Stimulated activated memory B cell treated with anti-CD40 and anti-IgM and Interleukin-4, amounts not matched to agents 10 μg/mL and 1 μg/mL and 100 μg/mL, for 72 hours (primary cell): ENCODE measurements around the gene FOXO1.

Source experiments
- ATAC-seq: fragments of 150-1000 bp; cut with Tn5 transposase; 2 replicates; pipeline ENCODE4 v1.10.0; 2021
- H3K27ac Mint-ChIP-seq: one replicate; pipeline ENCODE4 v1.8.0; 2022; ENCODE audit warnings: mild to moderate bottlenecking, mixed read lengths
- H3K27me3 Mint-ChIP-seq: one replicate; pipeline ENCODE4 v1.8.0; 2022; ENCODE audit warnings: mixed read lengths
- H3K36me3 Mint-ChIP-seq: one replicate; pipeline ENCODE4 v1.8.0; 2022; ENCODE audit warnings: mixed read lengths
- H3K4me1 Mint-ChIP-seq: one replicate; pipeline ENCODE4 v1.8.0; 2022; ENCODE audit warnings: mixed read lengths
- H3K4me3 Mint-ChIP-seq: one replicate; pipeline ENCODE4 v1.8.0; 2022; ENCODE audit warnings: mild to moderate bottlenecking, moderate library complexity, mixed read lengths
- H3K9me3 Mint-ChIP-seq: one replicate; pipeline ENCODE4 v1.8.0; 2022; ENCODE audit warnings: mixed read lengths

The FOXO1 gene

DNA sequence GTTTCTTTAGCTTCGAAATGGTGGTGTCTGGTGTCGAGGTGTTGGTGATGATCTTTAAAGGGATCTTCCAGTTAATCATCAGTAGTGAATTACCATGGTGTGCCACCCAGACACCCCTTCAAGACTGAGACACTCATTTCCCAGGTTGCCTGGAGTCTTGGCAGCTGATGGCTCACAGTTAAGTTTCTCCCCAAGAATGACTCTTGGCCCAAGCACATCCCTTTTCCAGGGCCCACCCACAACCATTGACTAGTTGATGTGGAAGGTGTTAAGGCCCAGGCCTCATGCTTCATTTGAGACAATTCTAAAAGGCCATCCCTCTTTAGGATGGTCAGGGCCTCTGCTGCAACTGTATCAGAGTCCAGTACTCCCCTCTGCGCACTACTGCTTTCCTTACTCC, 145.5 kb downstream of the FOXO1 start:
- peaks cover 40% of the 10 kb centered on the region for H3K4me1 Mint-ChIP-seq
- H3K27ac Mint-ChIP-seq, result no peak overlapping the region
- no peak for ATAC-seq
- no peaks in the 10 kb centered on the region for H3K36me3 Mint-ChIP-seq
- H3K4me3 Mint-ChIP-seq, result no peak overlapping the region
- no peaks in the 10 kb centered on the region for H3K9me3 Mint-ChIP-seq
- no peaks in the 10 kb centered on the region for H3K27me3 Mint-ChIP-seq

DNA sequence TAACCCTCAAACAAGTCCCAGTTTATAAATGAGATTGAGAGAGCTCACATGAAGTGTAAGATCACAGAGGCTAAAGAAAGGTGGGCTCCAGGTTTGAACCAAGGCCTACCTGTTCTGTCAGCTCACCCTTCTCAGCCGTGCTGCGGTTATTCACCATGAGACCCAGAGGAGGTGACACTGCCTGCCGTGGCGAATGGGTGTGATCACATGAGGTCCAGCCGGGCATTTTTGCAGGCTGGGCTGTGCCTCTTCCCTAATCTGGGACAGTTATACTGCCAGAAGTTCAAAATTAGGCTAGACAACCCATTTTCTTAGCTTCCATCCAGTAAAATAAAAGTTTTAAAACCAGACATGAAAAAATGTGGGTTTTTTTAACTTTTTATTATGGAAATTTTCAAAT, 146.8 kb downstream of the FOXO1 start:
- no peak overlapping the region for H3K4me3 Mint-ChIP-seq
- H3K9me3 Mint-ChIP-seq, result no peaks in the 10 kb centered on the region
- H3K36me3 Mint-ChIP-seq, result no peaks in the 10 kb centered on the region
- H3K27ac Mint-ChIP-seq, result no peak overlapping the region
- no peak for ATAC-seq
- H3K4me1 Mint-ChIP-seq, result peaks cover 29% of the 10 kb centered on the region
- H3K27me3 Mint-ChIP-seq, result no peaks in the 10 kb centered on the region

DNA sequence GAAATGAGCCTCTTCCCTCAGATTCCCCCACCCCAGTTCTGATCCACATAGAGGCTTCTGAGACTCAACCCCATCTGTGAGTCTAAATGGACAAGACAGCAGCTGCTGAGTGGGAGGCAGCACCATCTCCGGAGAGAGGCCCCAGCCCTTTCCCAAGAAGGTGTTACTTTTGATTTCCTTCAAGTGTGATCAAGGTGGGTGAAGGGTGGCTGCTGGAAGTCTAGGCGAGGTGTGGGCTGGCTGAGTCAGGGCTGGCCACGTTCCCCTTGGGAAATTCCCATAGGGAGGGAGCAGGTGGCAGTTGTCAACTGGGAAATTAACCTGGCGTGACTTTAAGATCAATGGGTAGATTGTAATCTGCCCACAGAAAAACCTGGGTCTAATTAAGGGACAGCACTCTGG, 148.0 kb downstream of the FOXO1 start:
- Mint-ChIP-seq H3K27ac (peak overlapping the region; percentile 57), H3K4me3 (no peak overlapping the region), H3K36me3 (no peaks in the 10 kb centered on the region), H3K4me1 (peaks cover 28% of the 10 kb centered on the region), H3K9me3 (no peaks in the 10 kb centered on the region), H3K27me3 (no peaks in the 10 kb centered on the region)
- no peak for ATAC-seq

DNA sequence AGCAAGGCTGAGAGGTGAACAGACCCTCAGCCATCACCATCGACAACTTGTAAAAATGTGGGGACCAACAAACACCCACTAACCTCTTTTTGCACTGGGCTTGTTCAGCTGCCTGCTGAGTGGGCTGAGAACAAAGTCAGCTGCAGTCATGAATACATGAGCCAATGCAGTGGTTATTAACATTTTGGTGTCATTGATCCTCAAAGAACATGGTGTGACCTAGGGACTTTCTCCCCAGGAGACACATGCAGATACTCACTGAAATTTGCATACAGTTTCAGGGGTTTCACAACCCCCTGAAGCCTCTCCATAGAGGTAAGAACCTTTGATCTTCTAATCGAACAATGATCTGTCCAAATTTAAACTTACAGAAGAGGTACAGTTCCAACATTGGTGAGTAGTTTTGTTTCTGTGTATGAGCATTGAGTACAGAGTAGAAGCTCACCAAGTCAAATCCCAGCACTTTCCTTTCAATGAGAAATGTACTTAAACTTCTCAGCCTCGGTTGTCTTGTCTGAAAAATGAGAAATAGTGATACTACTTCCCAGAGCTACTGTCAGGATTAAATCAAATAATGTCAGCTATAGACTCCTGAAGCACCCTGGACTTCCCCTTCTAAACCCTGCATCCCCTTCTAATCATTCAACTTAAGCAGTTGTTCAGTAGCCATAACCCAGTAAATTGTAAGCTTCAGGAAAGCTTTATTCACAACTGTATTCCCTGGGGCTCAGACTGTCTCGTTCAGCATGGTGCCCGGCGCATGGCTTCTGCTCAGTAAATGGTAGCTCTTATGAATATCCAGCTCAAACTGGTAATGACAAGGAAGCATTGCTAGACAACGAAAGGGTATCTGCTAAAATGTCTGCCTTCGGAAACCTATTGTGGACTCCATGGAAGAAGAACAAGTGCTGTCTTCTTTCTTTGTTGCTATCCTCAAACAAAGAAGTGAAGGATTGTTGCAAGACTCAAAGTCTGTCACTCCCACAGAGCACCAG, 148.7 kb downstream of the FOXO1 start:
- ATAC-seq, result peak; percentile 82
- Mint-ChIP-seq H3K27me3 (no peaks in the 10 kb centered on the region), H3K4me3 (no peak overlapping the region), H3K9me3 (no peaks in the 10 kb centered on the region), H3K4me1 (peaks cover 35% of the 10 kb centered on the region), H3K27ac (peak overlapping the region; percentile 57), H3K36me3 (no peaks in the 10 kb centered on the region)

DNA sequence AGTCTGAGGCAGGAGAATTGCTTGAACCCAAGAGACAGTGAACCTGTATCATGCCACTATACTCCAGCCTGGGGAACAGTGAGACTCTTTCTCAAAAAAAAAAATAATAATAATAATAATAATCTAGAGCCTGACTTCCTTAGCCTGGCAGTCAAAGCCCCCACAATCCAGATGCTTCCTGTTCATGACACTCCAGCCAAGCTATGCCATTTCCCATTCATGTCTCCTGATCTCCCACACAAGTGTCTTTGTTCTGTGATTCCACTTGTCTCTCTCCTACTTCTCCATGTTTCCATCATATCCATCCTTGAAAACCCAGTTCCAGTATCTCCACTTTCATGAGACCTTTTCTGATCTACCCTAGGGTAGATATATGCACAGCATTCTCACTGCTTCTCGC, 150.7 kb downstream of the FOXO1 start:
- no peaks in the 10 kb centered on the region for H3K9me3 Mint-ChIP-seq
- no peak overlapping the region for H3K4me3 Mint-ChIP-seq
- no peaks in the 10 kb centered on the region for H3K27me3 Mint-ChIP-seq
- H3K4me1 Mint-ChIP-seq, result peaks cover 33% of the 10 kb centered on the region
- no peak overlapping the region for H3K27ac Mint-ChIP-seq
- no peak for ATAC-seq
- peaks cover 3% of the 10 kb centered on the region for H3K36me3 Mint-ChIP-seq

DNA sequence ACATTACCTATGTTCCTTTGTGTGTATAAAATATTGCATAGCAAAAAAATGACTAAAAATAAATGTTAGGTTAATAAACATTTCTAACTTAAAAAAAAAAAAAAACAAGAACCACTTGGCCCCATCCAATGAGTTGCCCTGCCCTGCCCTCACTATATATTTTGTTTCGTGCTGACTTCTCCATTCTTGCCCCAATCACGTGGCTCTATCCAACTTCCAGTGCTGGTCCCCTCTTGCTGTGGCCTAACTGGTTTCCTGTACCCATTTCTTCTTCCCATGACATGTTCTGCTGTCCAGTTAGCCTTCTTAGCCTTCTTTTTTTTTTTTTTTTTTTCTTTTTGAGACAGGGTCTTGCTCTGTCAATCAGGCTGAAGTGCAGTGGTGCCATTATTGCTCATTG, 151.6 kb downstream of the FOXO1 start:
- Mint-ChIP-seq H3K36me3 (peaks cover 5% of the 10 kb centered on the region), H3K9me3 (no peaks in the 10 kb centered on the region), H3K27ac (no peak overlapping the region), H3K4me1 (peaks cover 33% of the 10 kb centered on the region), H3K4me3 (no peak overlapping the region), H3K27me3 (no peaks in the 10 kb centered on the region)
- no peak for ATAC-seq

DNA sequence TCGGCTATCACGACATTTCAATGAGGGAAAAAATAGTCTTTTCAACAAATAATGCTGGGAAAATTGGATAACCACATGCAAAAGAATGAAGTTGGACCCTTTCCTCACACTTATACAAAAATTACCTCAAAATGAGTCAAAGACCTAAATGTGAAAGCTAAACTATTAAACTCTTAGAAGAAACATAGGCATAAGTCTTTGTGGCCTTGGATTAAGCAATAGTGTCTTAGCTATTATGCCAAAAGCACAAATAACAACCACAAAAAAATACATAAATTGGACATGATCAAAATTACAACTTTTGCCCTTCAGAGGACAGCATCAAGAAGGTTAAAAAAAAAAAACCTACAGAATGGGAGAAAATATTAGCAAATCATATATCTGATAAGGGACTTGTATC, 156.6 kb downstream of the FOXO1 start:
- Mint-ChIP-seq H3K4me3 (no peak overlapping the region), H3K9me3 (no peaks in the 10 kb centered on the region), H3K27ac (no peak overlapping the region), H3K4me1 (peaks cover 11% of the 10 kb centered on the region), H3K27me3 (no peaks in the 10 kb centered on the region), H3K36me3 (peaks cover 5% of the 10 kb centered on the region)
- ATAC-seq, result no peak

DNA sequence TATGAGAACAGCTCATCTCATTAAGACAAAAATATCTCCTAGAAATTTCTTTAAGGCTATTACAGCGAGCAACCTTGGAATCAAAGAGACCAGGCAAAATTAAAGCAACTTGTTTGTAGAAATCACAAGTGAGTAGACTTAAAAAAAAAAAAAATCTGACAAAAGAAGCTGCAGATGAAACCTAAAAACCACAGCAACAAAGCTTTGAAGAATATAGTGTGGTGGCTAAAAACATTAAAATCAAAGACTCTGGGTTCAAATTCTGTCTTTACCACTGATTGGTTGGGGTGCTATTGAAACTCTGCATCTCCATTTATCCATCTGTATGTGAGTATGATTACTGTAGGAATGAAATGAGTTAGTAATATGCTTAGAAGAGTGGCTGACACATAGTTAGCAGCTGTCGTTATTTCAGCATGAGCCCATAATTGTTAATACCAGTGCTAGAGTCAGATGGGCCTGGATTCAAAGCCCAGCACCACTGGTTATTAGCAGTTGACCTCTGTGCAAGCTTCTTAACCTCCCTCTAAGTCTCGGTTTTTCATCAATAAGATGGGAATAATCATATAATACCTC, 157.6 kb downstream of the FOXO1 start:
- H3K9me3 Mint-ChIP-seq, result no peaks in the 10 kb centered on the region
- H3K27ac Mint-ChIP-seq, result no peak overlapping the region
- no peak overlapping the region for H3K4me3 Mint-ChIP-seq
- no peak for ATAC-seq
- H3K27me3 Mint-ChIP-seq, result no peaks in the 10 kb centered on the region
- H3K4me1 Mint-ChIP-seq, result peaks cover 11% of the 10 kb centered on the region
- H3K36me3 Mint-ChIP-seq, result peaks cover 5% of the 10 kb centered on the region

DNA sequence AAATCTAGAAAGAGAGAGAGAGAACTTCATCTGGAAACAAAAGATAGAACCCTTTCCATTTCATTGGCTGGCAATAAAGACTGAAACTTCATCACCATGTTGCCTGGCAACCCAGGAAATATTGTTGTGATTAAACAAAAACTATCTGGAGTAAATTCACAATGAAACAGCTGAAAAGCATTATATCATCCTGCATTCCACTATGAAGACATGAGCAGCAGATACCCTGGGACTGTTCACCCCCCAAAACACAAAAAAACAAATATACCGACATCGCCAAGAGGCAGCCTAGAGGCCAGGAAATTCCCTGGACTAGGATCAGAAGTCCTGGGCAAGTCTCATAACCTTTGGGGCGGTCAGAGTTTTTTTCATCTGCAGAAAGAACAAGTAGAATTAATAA, 158.3 kb downstream of the FOXO1 start:
- Mint-ChIP-seq H3K9me3 (no peaks in the 10 kb centered on the region), H3K27ac (no peak overlapping the region), H3K4me3 (no peak overlapping the region), H3K4me1 (peaks cover 7% of the 10 kb centered on the region), H3K27me3 (no peaks in the 10 kb centered on the region), H3K36me3 (peaks cover 5% of the 10 kb centered on the region)
- ATAC-seq, result no peak

DNA sequence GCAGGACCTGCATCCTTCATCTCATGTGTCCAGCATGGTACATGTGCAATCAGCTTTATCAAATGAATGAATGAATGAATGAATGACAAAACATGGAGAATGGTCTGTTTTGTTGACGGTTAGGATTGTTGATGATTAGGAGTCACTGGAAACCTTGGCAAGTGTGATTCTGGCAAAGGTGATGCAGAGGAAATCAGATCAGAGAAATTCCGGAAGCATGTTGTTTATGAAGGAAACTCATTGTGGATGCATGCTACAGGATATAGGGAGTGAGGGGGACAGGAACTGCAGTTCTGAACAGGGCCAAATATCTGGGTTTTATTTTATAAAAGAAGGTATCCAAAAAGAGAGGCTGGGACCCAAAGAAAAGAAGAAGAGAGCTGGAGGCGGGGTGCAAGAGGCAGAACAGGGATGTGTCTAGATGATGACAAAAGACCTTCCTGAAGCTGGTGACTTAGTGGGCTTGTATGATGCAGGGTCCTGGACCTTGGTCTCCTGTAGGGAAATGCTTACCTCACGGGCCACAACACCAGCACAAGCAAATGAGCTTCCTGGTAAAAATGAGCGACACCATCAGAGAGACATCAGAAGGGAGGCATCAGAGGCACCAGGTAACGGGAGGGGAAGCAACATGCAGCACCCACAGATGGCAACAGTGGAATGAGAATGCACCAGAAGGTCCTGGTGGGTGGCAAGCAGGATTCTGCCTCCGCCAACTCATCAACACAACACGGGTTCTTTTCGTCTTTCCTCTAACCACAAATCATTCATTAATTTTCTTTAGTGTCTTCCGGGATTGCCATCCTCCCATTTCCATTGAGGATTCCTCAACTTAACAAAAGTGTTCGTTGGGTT, 159.6 kb downstream of the FOXO1 start:
- no peaks in the 10 kb centered on the region for H3K27me3 Mint-ChIP-seq

More for the DNA sequence above, 159.6 kb downstream of the FOXO1 start:
- H3K4me3 Mint-ChIP-seq, result no peak overlapping the region
- H3K27ac Mint-ChIP-seq, result no peak overlapping the region
- no peaks in the 10 kb centered on the region for H3K9me3 Mint-ChIP-seq
- H3K36me3 Mint-ChIP-seq, result peaks cover 5% of the 10 kb centered on the region
- no peak for ATAC-seq
- H3K4me1 Mint-ChIP-seq, result no peaks in the 10 kb centered on the region
